Astrocyte of the hippocampus (primary cell): ENCODE data around the gene DENND4A.

ENCODE experiments used
- DNase-seq: peaks from one replicate; pipeline ENCODE4 v3.0.0; 2011; ENCODE audit warnings: low read depth, low spot score

The DENND4A gene

DNA sequence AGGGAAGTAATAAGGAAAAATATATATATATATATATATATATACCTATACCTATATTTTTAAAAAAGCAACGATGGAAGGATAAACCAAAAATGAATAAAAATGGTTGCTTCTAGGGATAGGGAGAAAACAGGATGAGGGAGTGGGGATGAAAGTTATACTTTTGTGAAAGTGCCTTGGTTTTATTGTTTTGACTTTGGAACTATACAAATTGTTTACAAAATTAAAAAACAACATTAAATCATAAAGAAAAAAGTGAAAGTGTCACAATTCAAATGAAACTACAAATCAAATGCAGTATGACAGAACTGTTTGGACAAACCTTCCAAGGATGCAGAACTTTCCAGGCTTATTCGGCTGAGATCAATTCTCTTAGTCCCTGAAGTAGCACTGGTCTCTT, 116.0 kb downstream of the DENND4A start:
- no peak for DNase-seq

- DNase-seq = no peak
Observed at GRCh38 chr15:65675551-65675950, 116.5 kb downstream of the DENND4A start.

GRCh38 chr15:65666257-65666656, 125.8 kb downstream of the DENND4A start:
- no peak for DNase-seq

GRCh38 chr15:65663521-65663920, 128.6 kb downstream of the DENND4A start:
- DNase-seq = no peak

DNA sequence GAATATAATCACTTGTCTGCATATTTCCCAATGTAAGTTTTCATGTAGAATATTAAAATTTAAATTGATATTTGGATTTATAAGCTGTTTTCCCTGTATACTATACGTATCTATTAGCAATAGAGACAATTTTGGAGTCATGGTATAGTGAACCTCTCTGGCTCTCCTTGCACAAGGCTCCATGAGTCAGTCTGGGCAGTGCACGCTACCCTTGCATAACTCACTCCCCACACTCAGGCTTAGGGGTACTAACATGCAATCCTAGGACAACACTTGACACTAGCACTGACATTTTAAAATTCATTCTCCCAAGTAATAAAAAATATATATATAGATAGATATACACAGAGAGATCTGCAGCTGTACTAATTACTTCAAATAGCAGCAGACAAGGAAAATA, 131.2 kb downstream of the DENND4A start:
- no peak for DNase-seq

DNA sequence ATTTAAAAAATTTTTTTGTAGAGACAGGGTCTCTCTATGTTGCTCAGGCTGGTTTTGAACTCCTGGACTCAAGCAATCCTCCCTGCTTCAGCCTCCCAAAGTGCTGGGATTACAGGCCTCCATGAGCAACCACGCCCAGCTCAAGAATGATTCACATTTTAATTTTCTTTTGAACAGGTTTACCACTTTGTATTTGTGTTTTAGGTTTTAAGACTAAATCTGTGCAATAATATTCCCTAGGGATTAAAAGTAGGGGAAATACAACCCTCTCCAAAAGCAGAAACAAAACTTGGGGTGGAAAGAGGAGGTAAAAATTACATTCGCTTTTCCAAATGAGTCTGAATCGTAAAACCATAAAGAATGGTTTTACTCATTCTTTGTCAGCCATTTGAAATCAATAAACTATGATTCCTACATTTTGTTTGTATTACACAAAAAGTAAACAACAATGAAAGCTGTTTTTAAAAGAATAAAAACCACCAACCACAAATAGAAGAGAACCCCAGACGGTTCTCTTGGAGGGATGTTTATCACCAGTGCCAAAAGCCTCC, 132.5 kb downstream of the DENND4A start:
- no peak for DNase-seq

- no peak for DNase-seq
Observed at GRCh38 chr15:65655457-65655856, 136.6 kb downstream of the DENND4A start.

- DNase-seq = peak; percentile 78
Observed at GRCh38 chr15:65655026-65655425, 137.1 kb downstream of the DENND4A start.

- DNase-seq = no peak
Observed at GRCh38 chr15:65653801-65654521, 138.1 kb downstream of the DENND4A start.

DNA sequence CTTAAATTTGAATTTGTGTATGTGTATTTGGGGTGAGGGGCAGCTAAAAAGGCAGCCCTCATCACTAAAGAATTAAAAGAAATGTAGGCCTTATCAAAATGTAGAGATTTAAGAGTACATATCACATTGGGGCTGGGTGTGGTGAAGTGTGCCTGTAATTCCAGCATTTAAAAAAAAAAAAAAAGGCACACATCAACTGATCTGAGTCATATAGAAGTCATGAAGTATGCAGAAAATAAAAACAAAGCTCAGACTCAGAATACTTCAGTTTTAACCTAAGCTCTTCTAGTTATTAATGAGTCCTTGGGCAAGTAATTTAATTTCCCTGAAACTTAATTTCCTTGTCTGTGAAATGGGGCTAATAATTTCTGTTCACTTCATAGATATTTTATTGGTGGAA, 138.8 kb downstream of the DENND4A start:
- DNase-seq = peak; percentile 20

GRCh38 chr15:65651831-65652749, 140.0 kb downstream of the DENND4A start:
- no peak for DNase-seq

DNA sequence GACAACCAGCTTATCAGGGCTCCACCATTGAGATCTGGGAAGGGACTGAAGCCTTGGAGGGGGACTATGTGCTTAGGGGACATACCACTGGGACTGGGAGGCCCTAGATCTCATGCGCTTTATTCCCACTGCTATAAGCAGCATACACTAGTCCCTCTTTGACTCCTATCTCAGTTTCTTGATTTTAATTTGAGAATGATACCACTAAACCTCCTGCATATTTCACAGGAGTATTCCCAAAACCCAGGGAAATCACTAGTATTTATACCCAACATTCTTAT, 141.1 kb downstream of the DENND4A start:
- no peak for DNase-seq

GRCh38 chr15:65650312-65651041, 141.6 kb downstream of the DENND4A start:
- DNase-seq = no peak

DNA sequence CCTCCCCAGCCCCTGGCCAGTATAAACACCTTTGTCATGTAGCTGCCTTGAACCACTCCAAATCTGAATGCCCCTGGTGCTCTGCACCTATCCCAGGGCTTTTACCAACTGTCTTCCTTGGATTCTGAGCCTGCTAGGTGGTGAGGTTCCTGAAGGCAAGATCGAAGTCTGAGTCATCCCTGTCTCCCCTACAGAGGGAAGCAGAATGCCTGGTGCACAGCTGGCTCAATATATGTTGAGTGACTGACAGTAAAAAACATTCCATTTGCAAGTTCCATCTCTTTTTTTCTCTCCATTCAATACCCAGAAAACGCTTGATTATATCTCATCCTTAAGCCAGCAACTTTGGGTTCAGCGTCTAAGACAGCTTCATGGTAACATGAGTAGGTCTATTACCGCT, 145.6 kb downstream of the DENND4A start:
- DNase-seq = no peak

DNA sequence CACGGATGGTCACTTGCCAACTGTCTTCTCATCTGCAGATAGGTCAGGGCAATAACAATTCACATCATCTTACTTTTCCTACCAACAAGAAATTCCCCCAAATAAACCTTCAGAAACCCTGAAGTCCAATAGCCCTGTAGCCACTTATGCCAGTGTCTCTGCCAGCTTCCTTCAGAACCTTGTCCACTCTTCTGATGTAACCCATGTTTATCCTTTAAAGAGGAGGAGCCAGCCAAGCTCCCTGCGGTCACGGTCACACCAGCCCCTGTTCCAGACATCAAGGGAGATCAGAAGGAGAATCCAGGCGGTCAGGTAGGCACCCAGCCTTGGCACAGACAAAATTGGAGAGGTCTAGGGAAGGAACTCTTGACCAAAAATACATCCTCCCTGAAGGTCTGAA, 146.7 kb downstream of the DENND4A start:
- DNase-seq = no peak

DNA sequence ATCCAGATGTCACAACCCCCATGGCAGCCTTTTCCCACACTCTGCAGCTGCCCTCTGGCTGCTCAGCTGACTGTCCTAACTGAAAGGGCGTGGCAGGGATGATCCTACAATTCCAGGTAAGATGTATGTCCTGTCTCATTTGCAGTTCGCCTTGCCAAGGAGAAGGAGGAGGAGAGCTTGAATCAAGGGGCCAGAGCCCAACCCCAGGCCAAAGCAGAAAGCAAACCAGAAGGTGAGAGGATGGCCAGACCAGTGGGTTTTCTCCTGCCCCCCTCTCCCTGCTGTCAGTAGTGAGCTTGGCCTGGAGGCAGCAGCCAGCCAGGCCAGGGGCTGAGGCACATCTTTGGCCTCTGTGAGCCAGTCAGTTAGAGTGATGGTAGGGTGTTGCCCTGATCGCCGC, 147.8 kb downstream of the DENND4A start:
- no peak for DNase-seq

GRCh38 chr15:65642594-65642993, 149.5 kb downstream of the DENND4A start:
- no peak for DNase-seq

GRCh38 chr15:65641768-65642475, 150.2 kb downstream of the DENND4A start:
- no peak for DNase-seq

GRCh38 chr15:65639509-65639908, 152.6 kb downstream of the DENND4A start:
- DNase-seq = no peak

DNA sequence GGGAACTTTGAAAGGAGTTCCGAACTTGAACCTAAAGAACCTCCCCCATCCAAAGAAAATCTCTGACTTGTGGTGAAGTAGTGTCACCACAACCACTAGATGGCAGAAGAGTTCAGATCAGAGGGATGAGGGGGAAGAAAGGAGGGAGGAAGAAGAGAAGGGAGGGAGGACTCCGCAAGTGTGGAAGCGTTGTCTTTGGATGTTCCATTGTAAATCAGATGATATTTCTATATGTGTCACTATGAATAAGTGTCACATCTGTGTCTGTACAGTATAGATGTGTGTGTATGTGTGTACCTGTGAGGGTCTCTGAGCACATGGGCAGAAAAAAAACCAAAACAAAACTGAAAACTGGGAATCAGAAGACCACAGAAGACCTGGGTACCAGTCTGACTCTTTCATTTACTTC, 153.4 kb downstream of the DENND4A start:
- peak; percentile 86 for DNase-seq

GRCh38 chr15:65638109-65638508, 154.0 kb downstream of the DENND4A start:
- DNase-seq = no peak

- no peak for DNase-seq
Observed at GRCh38 chr15:65634356-65634755, 157.7 kb downstream of the DENND4A start.
